ENCODE results near the gene ZNF492.

The ZNF492 gene

GRCh38 chr19:22620912-22621311 is 13.2 kb upstream of the ZNF492 start:
- H4K20me1 ChIP-seq (ENCODE audit: control insufficient read depth, insufficient read depth, low read depth, low read length) = no peaks in the 10 kb centered on the region
- TF ChIP-seq CTCF (IDR thresholded peaks at IDR 0.05; ENCODE audit: low read depth, low read length, poor library complexity, severe bottlenecking) (no peak), EZH2phosphoT487 (IDR thresholded peaks at IDR 0.05; ENCODE audit: borderline replicate concordance, low read length) (no peak)
- peaks cover 27% of the 10 kb centered on the region; the same call in 1 of the 2 replicates for H3K9me3 ChIP-seq (ENCODE audit: control insufficient read depth, insufficient read depth, low read length)
- no peak overlapping the region for H3K4me2 ChIP-seq (ENCODE audit: low read length)
- H3K9me2 ChIP-seq (replicated peaks; ENCODE audit: control insufficient read depth, low read length) = no peaks in the 10 kb centered on the region
- H3K27me3 ChIP-seq (ENCODE audit: control insufficient read depth, low read length) = no peaks in the 10 kb centered on the region
- H3K27ac ChIP-seq (ENCODE audit: low read depth, low read length) = no peak overlapping the region
- no peaks in the 10 kb centered on the region for H3K36me3 ChIP-seq (ENCODE audit: control insufficient read depth, low read length)
- no peaks in the 10 kb centered on the region for H3K79me2 ChIP-seq (ENCODE audit: control insufficient read depth, low read length)
- no peaks in the 10 kb centered on the region for H3K4me1 ChIP-seq (ENCODE audit: control insufficient read depth, low read length)
- H3K4me3 ChIP-seq (ENCODE audit: low read length) = no peak overlapping the region
- H3F3A ChIP-seq (ENCODE audit: control insufficient read depth, insufficient read depth) = no peaks in the 10 kb centered on the region

GRCh38 chr19:22622020-22622419 is 12.1 kb upstream of the ZNF492 start:
- TF ChIP-seq CTCF (IDR thresholded peaks at IDR 0.05; ENCODE audit: low read depth, low read length, poor library complexity, severe bottlenecking) (no peak), EZH2phosphoT487 (IDR thresholded peaks at IDR 0.05; ENCODE audit: borderline replicate concordance, low read length) (no peak)
- H3K4me1 ChIP-seq (ENCODE audit: control insufficient read depth, low read length) = no peaks in the 10 kb centered on the region
- no peaks in the 10 kb centered on the region for H3K27me3 ChIP-seq (ENCODE audit: control insufficient read depth, low read length)
- H3K4me3 ChIP-seq (ENCODE audit: low read length) = no peak overlapping the region
- no peak overlapping the region for H3K27ac ChIP-seq (ENCODE audit: low read depth, low read length)
- no peaks in the 10 kb centered on the region for H4K20me1 ChIP-seq (ENCODE audit: control insufficient read depth, insufficient read depth, low read depth, low read length)
- H3K36me3 ChIP-seq (ENCODE audit: control insufficient read depth, low read length) = no peaks in the 10 kb centered on the region
- no peaks in the 10 kb centered on the region for H3K9me2 ChIP-seq (replicated peaks; ENCODE audit: control insufficient read depth, low read length)
- H3K9me3 ChIP-seq (ENCODE audit: control insufficient read depth, insufficient read depth, low read length) = peaks cover 24% of the 10 kb centered on the region; the same call in 1 of the 2 replicates
- H3K79me2 ChIP-seq (ENCODE audit: control insufficient read depth, low read length) = no peaks in the 10 kb centered on the region
- no peak overlapping the region for H3K4me2 ChIP-seq (ENCODE audit: low read length)
- H3F3A ChIP-seq (ENCODE audit: control insufficient read depth, insufficient read depth) = no peaks in the 10 kb centered on the region

- no peaks in the 10 kb centered on the region for H3K4me1 ChIP-seq (ENCODE audit: control insufficient read depth, low read length)
- no peaks in the 10 kb centered on the region for H3K9me2 ChIP-seq (replicated peaks; ENCODE audit: control insufficient read depth, low read length)
- no peaks in the 10 kb centered on the region for H3F3A ChIP-seq (ENCODE audit: control insufficient read depth, insufficient read depth)
- no peak overlapping the region for H3K4me2 ChIP-seq (ENCODE audit: low read length)
- H3K27me3 ChIP-seq (ENCODE audit: control insufficient read depth, low read length) = no peaks in the 10 kb centered on the region
- TF ChIP-seq CTCF (IDR thresholded peaks at IDR 0.05; ENCODE audit: low read depth, low read length, poor library complexity, severe bottlenecking) (no peak), EZH2phosphoT487 (IDR thresholded peaks at IDR 0.05; ENCODE audit: borderline replicate concordance, low read length) (no peak)
- H3K27ac ChIP-seq (ENCODE audit: low read depth, low read length) = no peak overlapping the region
- no peaks in the 10 kb centered on the region for H3K36me3 ChIP-seq (ENCODE audit: control insufficient read depth, low read length)
- H3K9me3 ChIP-seq (ENCODE audit: control insufficient read depth, insufficient read depth, low read length) = peaks cover 19% of the 10 kb centered on the region; the same call in 1 of the 2 replicates
- H4K20me1 ChIP-seq (ENCODE audit: control insufficient read depth, insufficient read depth, low read depth, low read length) = no peaks in the 10 kb centered on the region
- no peak overlapping the region for H3K4me3 ChIP-seq (ENCODE audit: low read length)
- no peaks in the 10 kb centered on the region for H3K79me2 ChIP-seq (ENCODE audit: control insufficient read depth, low read length)
Measured at GRCh38 chr19:22622901-22623840, 11.0 kb upstream of the ZNF492 start.

All from DOHH2 (cell line).